ENCODE results near the gene HIGD2B. TPM values are rescaled to one million over a fixed set of nuclear protein-coding genes. Genes with fewer than 3 reads are reported as not detected.

The HIGD2B gene
- total RNA-seq, result not detected in 2 replicates

DNA sequence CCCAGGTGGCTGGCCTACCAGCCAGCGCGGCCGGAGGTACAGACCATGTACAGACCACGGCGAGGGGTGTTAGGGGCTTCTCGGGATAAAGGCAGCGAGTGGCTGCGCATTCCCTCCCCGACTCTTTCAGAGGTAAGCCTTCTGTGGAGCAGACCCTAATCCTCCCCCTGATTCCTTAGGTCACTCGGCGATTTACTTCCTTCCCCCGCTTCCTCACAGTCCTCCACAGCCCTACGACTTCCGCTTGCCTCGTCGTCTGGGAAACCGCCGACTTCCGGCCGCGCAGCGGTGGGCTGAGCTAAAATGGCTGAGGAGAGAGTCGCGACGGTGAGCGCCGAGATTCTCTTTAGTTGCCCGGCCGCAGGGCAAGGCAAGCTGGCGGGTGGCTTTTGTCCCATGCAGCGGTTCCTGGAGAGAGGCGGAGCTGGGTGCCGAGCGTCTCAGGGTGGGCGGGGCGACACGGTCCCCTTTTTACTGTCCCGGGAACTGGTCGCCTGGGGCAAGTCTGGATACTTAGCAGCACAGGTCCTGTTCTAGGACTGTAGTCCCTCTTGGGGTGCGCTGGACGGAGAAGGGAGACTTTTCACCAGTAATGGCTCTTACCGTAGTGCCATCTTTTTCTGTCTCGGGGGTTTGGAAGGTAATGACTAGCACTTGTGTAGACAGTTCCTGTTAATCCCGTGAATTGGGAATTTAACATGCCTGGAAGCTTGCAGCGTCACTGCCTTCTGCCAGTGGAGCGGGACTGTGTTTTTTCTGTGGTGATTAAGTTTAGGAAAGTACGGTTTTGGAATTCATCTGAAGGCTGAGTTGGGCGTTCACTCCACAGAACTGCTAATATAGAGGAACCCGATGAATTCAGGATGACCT lies at the start of gene HIGD2B, which contains the start of gene BBS4:
Gene HIGD2B, minus strand, starts transcription at position 258 of the 870 bp plus-strand sequence. CDS start 9,808 bp downstream, outside the sequence.
Gene BBS4, plus strand, starts transcription at position 283 of the 870 bp plus-strand sequence. Its CDS starts 21 bp downstream, at position 304.

GRCh38 chr15:72654397-72654796 lies 31.6 kb downstream of the HIGD2B start, which contains the start of gene GOLGA6B:
Gene GOLGA6B, plus strand, starts transcription at chr15:72654697. Its CDS starts 41 bp downstream, at chr15:72654738.

Other genes with a start within 250 kb of the HIGD2B start
- gene ARIH1, start 211.9 kb downstream of the HIGD2B start, total RNA-seq, result 25.2 and 31.7 TPM in 2 replicates
- gene GOLGA6B, start 31.5 kb downstream of the HIGD2B start, total RNA-seq, result 0.09 TPM in 1 of 2 replicates, not detected in the other
- 20.6 and 25.6 TPM in 2 replicates for gene BBS4, start within 50 bp of the HIGD2B start, total RNA-seq
- 67.0 and 82.9 TPM in 2 replicates for gene ADPGK, start 97.6 kb upstream of the HIGD2B start, total RNA-seq